IMR-90 (cell line): ENCODE data around the gene ADGRB3. TPM values are rescaled to one million over a fixed set of nuclear protein-coding genes. Genes with fewer than 3 reads are reported as not detected.

Source experiments
- ATAC-seq: fragments of 200-7000 bp; cut with Tn5 transposase; 2 replicates; pipeline ENCODE4 v1.9.1; 2020; ENCODE audit warnings: low read depth, mild to moderate bottlenecking, moderate library complexity
- BruUV-seq: library from RNA; stranded (reverse); fragments of 400-500 nt; replicated peaks from 2 replicates; lab custom pipeline; 2021; lab: Mats Ljungman, UMichigan
- CTCF ChIA-PET: fragments of 300-600 bp; formaldehyde crosslinking; extraction: SDS; loops from one replicate; lab custom pipeline; 2021; ENCODE audit warnings: antibody characterized with exemption; lab: Yijun Ruan, JAX
- POLR2A ChIA-PET: fragments of 300-600 bp; sonication (Branson Sonifier 250); formaldehyde crosslinking; loops from one replicate; lab custom pipeline; 2022; ENCODE audit warnings: antibody characterized with exemption; ENCODE audit not compliant: unreplicated experiment; lab: Charles Lee
- DNase-seq: peaks from one replicate; pipeline ENCODE4 v3.0.0; 2013
- H2AFZ ChIP-seq: replicated peaks from 2 replicates; pipeline ENCODE3; 2013; ENCODE audit warnings: low read length, mild to moderate bottlenecking; ENCODE audit not compliant: poor library complexity
- H2AK5ac ChIP-seq: 2 replicates; pipeline ENCODE4 v1.6.1; 2013; ENCODE audit warnings: low read depth, low read length, inconsistent platforms
- H2AK9ac ChIP-seq: replicated peaks from 2 replicates; pipeline ENCODE3; 2013; ENCODE audit warnings: mild to moderate bottlenecking, low read depth, low read length, moderate library complexity; ENCODE audit not compliant: poor library complexity
- H2BK120ac ChIP-seq: 2 replicates; pipeline ENCODE4 v1.6.1; 2013; ENCODE audit warnings: low read depth, low read length, inconsistent platforms
- H2BK15ac ChIP-seq: 3 replicates; pipeline ENCODE4 v1.6.1; 2013; ENCODE audit warnings: low read depth, low read length, inconsistent platforms
- H2BK20ac ChIP-seq: 2 replicates; pipeline ENCODE4 v1.6.1; 2013; ENCODE audit warnings: low read depth, mild to moderate bottlenecking, inconsistent platforms, low read length, moderate library complexity
- H2BK5ac ChIP-seq: 2 replicates; pipeline ENCODE4 v1.6.1; 2013; ENCODE audit warnings: mild to moderate bottlenecking, low read depth, low read length, inconsistent platforms; ENCODE audit not compliant: poor library complexity, severe bottlenecking
- H3K14ac ChIP-seq: replicated peaks from 2 replicates; pipeline ENCODE4 v1.6.1; 2013; ENCODE audit warnings: low read depth, low read length, inconsistent platforms
- H3K18ac ChIP-seq: 2 replicates; pipeline ENCODE4 v1.6.1; 2013; ENCODE audit warnings: low read depth, low read length, control low read depth
- H3K23ac ChIP-seq: 2 replicates; pipeline ENCODE4 v1.6.1; 2013; ENCODE audit warnings: low read depth, low read length, inconsistent platforms
- H3K27ac ChIP-seq: 2 replicates; pipeline ENCODE4 v1.5.1; 2013; ENCODE audit warnings: mild to moderate bottlenecking, control low read depth, low read length; ENCODE audit not compliant: insufficient read depth
- H3K27me3 ChIP-seq: 2 replicates; pipeline ENCODE4 v1.6.1; 2013; ENCODE audit warnings: low read length; ENCODE audit not compliant: control insufficient read depth, insufficient read depth
- H3K36me3 ChIP-seq: 2 replicates; pipeline ENCODE4 v1.6.1; 2013; ENCODE audit warnings: low read length, mixed read lengths; ENCODE audit not compliant: control insufficient read depth, insufficient read depth
- H3K4ac ChIP-seq: 2 replicates; pipeline ENCODE4 v1.6.1; 2013; ENCODE audit warnings: low read depth, low read length, inconsistent platforms
- H3K4me1 ChIP-seq: 2 replicates; pipeline ENCODE4 v1.6.1; 2013; ENCODE audit warnings: low read length, mixed read lengths; ENCODE audit not compliant: control insufficient read depth, insufficient read depth
- H3K4me2 ChIP-seq: 2 replicates; pipeline ENCODE4 v1.6.1; 2013; ENCODE audit warnings: low read depth, mild to moderate bottlenecking, control low read depth, low read length, moderate library complexity
- H3K4me3 ChIP-seq: 2 replicates; pipeline ENCODE4 v1.5.1; 2013; ENCODE audit warnings: low read depth, mild to moderate bottlenecking, control low read depth, low read length, moderate library complexity; ENCODE audit not compliant: insufficient read depth
- H3K56ac ChIP-seq: 2 replicates; pipeline ENCODE4 v1.6.1; 2013; ENCODE audit warnings: low read length, inconsistent platforms; ENCODE audit not compliant: insufficient read depth; ENCODE audit errors: extremely low read depth
- H3K79me1 ChIP-seq, 2 experiments: 2 replicates each; pipeline ENCODE4 v1.6.1; 2013; ENCODE audit warnings: low read length in 2 of 2, inconsistent platforms in 1 of 2, low read depth in 1 of 2
- H3K9ac ChIP-seq: 2 replicates; pipeline ENCODE4 v1.6.1; 2013; ENCODE audit warnings: low read depth, low read length, control low read depth
- H3K9me1 ChIP-seq: 2 replicates; pipeline ENCODE4 v1.6.1; 2013; ENCODE audit warnings: low read length, inconsistent platforms; ENCODE audit not compliant: insufficient read depth
- H3K9me3 ChIP-seq: 2 replicates; pipeline ENCODE4 v1.6.1; 2013; ENCODE audit warnings: low read length; ENCODE audit not compliant: control insufficient read depth, insufficient read depth
- H4K20me1 ChIP-seq: 2 replicates; pipeline ENCODE4 v1.6.1; 2013; ENCODE audit warnings: low read length, inconsistent platforms; ENCODE audit not compliant: insufficient read depth
- H4K5ac ChIP-seq: 2 replicates; pipeline ENCODE4 v1.6.1; 2013; ENCODE audit warnings: mild to moderate bottlenecking, low read depth, low read length, control low read depth
- H4K8ac ChIP-seq, 2 experiments: 2 replicates each; pipeline ENCODE4 v1.6.1; 2013; ENCODE audit warnings: low read depth in 2 of 2, low read length in 2 of 2, control low read depth in 1 of 2, inconsistent platforms in 1 of 2
- H4K91ac ChIP-seq: 2 replicates; pipeline ENCODE4 v1.6.1; 2013; ENCODE audit warnings: low read depth, low read length, inconsistent platforms; ENCODE audit not compliant: insufficient read depth
- BHLHE40 ChIP-seq: fragments of 150-350 bp; IDR thresholded peaks from 2 replicates; pipeline ENCODE4 v1.6.1; 2016; ENCODE audit warnings: mild to moderate bottlenecking, low read depth, low read length
- CEBPB ChIP-seq: IDR thresholded peaks from 2 replicates; pipeline ENCODE4 v1.6.1; 2012; ENCODE audit warnings: low read depth, low read length, improper control_type of control experiment
- CHD1 ChIP-seq: IDR thresholded peaks from 2 replicates; pipeline ENCODE4 v1.6.1; 2012; ENCODE audit warnings: low read depth, low read length, improper control_type of control experiment
- CTCF ChIP-seq: conservative IDR thresholded peaks from 2 replicates; pipeline ENCODE4 v1.5.1; 2012; ENCODE audit warnings: mild to moderate bottlenecking, low read depth, low read length, improper control_type of control experiment
- MAFK ChIP-seq: IDR thresholded peaks from 2 replicates; pipeline ENCODE4 v1.6.1; 2012; ENCODE audit warnings: low read depth, low read length, improper control_type of control experiment
- NFE2L2 ChIP-seq: fragments of 150-350 bp; IDR thresholded peaks from 2 replicates; pipeline ENCODE4 v1.6.1; 2016; ENCODE audit warnings: low read depth, mild to moderate bottlenecking, low read length
- POLR2A ChIP-seq: IDR thresholded peaks from 2 replicates; pipeline ENCODE4 v1.6.1; 2012; ENCODE audit warnings: mild to moderate bottlenecking, low read depth, low read length
- RFX5 ChIP-seq: IDR thresholded peaks from 2 replicates; pipeline ENCODE4 v1.8.0; 2012; ENCODE audit warnings: low read depth, mild to moderate bottlenecking, low read length, moderate library complexity
- SMC3 ChIP-seq: fragments of 150-350 bp; IDR thresholded peaks from 2 replicates; pipeline ENCODE4 v1.6.1; 2016; ENCODE audit warnings: low read depth, mild to moderate bottlenecking, antibody characterized with exemption, low read length, moderate library complexity
- WGBS, 2 experiments: methylation state at CpG; one replicate each; pipeline versions ENCODE4 v1.1.5 to v1.1.7; 2013; ENCODE audit warnings: missing lambda C conversion rate in 2 of 2; ENCODE audit not compliant: insufficient read length in 1 of 2; ENCODE audit errors: extremely low coverage in 2 of 2; 5-methylcytosine and 5-hydroxymethylcytosine counted together
- dilution Hi-C: fragments of 300-500 bp; cut with HindIII; formaldehyde crosslinking; loops from one replicate; pipeline ENCODE4 v1.14.3; 2018; ENCODE audit warnings: low sequenced_read_pairs; ENCODE audit not compliant: unreplicated experiment
- in situ Hi-C: fragments of 300-500 bp; cut with MboI; formaldehyde crosslinking; loops from 3 replicates; pipeline ENCODE4 v1.14.3; 2019; ENCODE audit warnings: low sequenced_read_pairs, inconsistent platforms, mixed read lengths
- intact Hi-C: fragments of 100-400 bp; cut with micrococcal nuclease; formaldehyde crosslinking; loops from 2 replicates; pipeline ENCODE4 v1.10.0; 2022
- polyA plus RNA-seq, 3 experiments: library from polyadenylated mRNA; depleted of rRNA; stranded (reverse); fragments of >200 nt; gene quantifications; 2 replicates each; pipeline ENCODE4 v1.2.3, GENCODE V29; 2012; ENCODE audit warnings: low replicate concordance in 1 of 3
- total RNA-seq: library from RNA; depleted of rRNA; stranded (reverse); fragments of >200 nt; gene quantifications from 2 replicates; pipeline ENCODE4 v1.2.3, GENCODE V29; 2012

Gene ADGRB3
- total and polyA plus RNA-seq, 2 of the 4 experiments (the other 2 are of a cell fraction), result not detected

GRCh38 chr6:69339163-69339550 is 704.1 kb downstream of the ADGRB3 start:
- intact Hi-C loops, result no loop called here
- H2BK20ac ChIP-seq, result no peak overlapping the region
- H3K18ac ChIP-seq, result no peak overlapping the region
- dilution Hi-C loops, result no loop called here
- in situ Hi-C loops, result no loop called here
- no peak overlapping the region for H4K5ac ChIP-seq
- H3K36me3 ChIP-seq, result no peaks in the 10 kb centered on the region
- no peak for DNase-seq
- no peak overlapping the region for H2BK120ac ChIP-seq
- no peak overlapping the region for H4K91ac ChIP-seq
- H3K9ac ChIP-seq, result no peak overlapping the region
- no peak overlapping the region for H2AK9ac ChIP-seq
- no peak overlapping the region for H2AK5ac ChIP-seq
- H3K4me3 ChIP-seq, result no peak overlapping the region
- no CpG with 5 or more reads among the region's 6 CpGs for WGBS, 2 experiments
- H2BK15ac ChIP-seq, result no peak overlapping the region
- no TSS peak for BruUV-seq
- TF ChIP-seq CHD1 (no peak), SMC3 (no peak), CTCF (no peak), BHLHE40 (no peak), CEBPB (no peak), RFX5 (no peak), POLR2A (no peak), NFE2L2 (no peak), MAFK (no peak)
- no peaks in the 10 kb centered on the region for H3K9me3 ChIP-seq
- no peak overlapping the region for H3K23ac ChIP-seq
- H3K27me3 ChIP-seq, result no peaks in the 10 kb centered on the region
- no peaks in the 10 kb centered on the region for H3K79me1 ChIP-seq
- no peak overlapping the region for H2BK5ac ChIP-seq
- H3K56ac ChIP-seq, result no peak overlapping the region
- H3K4me1 ChIP-seq, result no peaks in the 10 kb centered on the region
- no peaks in the 10 kb centered on the region for H3K9me1 ChIP-seq
- H3K4me2 ChIP-seq, result no peak overlapping the region
- CTCF ChIA-PET, result no interaction called here
- no peak overlapping the region for H3K14ac ChIP-seq
- no peak overlapping the region for H3K4ac ChIP-seq
- H2AFZ ChIP-seq, result no peak overlapping the region
- H3K27ac ChIP-seq, result no peak overlapping the region
- H4K20me1 ChIP-seq, result no peaks in the 10 kb centered on the region
- no peak overlapping the region for H4K8ac ChIP-seq
- POLR2A ChIA-PET, result no interaction called here
- ATAC-seq, result no peak
